Liver (tissue), 9 donors: ENCODE data around the gene SELENBP1. TPM values are rescaled to one million over a fixed set of nuclear protein-coding genes. Genes with fewer than 3 reads are reported as not detected.

ENCODE experiments used
- DNase-seq: peaks from one replicate; pipeline ENCODE4 v3.0.0-alpha.2; 2017; ENCODE audit warnings: low spot score
- H3K27ac ChIP-seq, 2 donors: one replicate each; pipeline ENCODE4 v1.7.0; 2013; ENCODE audit warnings: inconsistent platforms in 2 of 2, low read length in 2 of 2, control low read depth in 1 of 2, low read depth in 1 of 2, mild to moderate bottlenecking in 1 of 2
- H3K27me3 ChIP-seq, 4 donors: one replicate each; pipeline versions ENCODE4 v1.6.1 to v1.7.0; 2013; ENCODE audit warnings: low read length in 3 of 4, inconsistent platforms in 1 of 4, mild to moderate bottlenecking in 1 of 4, moderate library complexity in 1 of 4; ENCODE audit not compliant: control insufficient read depth in 4 of 4, insufficient read depth in 4 of 4
- H3K36me3 ChIP-seq, 4 donors: one replicate each; pipeline versions ENCODE4 v1.6.1 to v1.7.0; 2013; ENCODE audit warnings: low read length in 3 of 4, mild to moderate bottlenecking in 3 of 4, low read depth in 1 of 4, moderate library complexity in 1 of 4; ENCODE audit not compliant: control insufficient read depth in 4 of 4, insufficient read depth in 3 of 4
- H3K4me1 ChIP-seq, 4 donors: one replicate each; pipeline versions ENCODE4 v1.6.1 to v1.7.0; 2013; ENCODE audit warnings: low read length in 3 of 4, mild to moderate bottlenecking in 3 of 4, moderate library complexity in 1 of 4; ENCODE audit not compliant: control insufficient read depth in 4 of 4, insufficient read depth in 4 of 4
- H3K4me3 ChIP-seq, 3 donors: one replicate each; pipeline versions ENCODE4 v1.6.1 to v1.7.0; 2013; ENCODE audit warnings: low read length in 3 of 3, control low read depth in 1 of 3, low read depth in 1 of 3, mild to moderate bottlenecking in 1 of 3
- H3K9ac ChIP-seq, 2 donors: one replicate each; pipeline ENCODE4 v1.7.0; 2013; ENCODE audit warnings: low read length in 2 of 2, mild to moderate bottlenecking in 2 of 2, moderate library complexity in 2 of 2, control low read depth in 1 of 2, low read depth in 1 of 2
- H3K9me3 ChIP-seq, 4 donors: one replicate each; pipeline versions ENCODE4 v1.6.1 to v1.7.0; 2013; ENCODE audit warnings: low read length in 3 of 4; ENCODE audit not compliant: control insufficient read depth in 4 of 4
- ATF3 ChIP-seq: IDR thresholded peaks from 2 replicates; pipeline ENCODE4 v1.6.1; 2016; ENCODE audit warnings: antibody characterized with exemption
- CTCF ChIP-seq: fragments of 150-350 bp; IDR thresholded peaks from 2 replicates; pipeline ENCODE4 v1.5.1; 2017; ENCODE audit warnings: improper control_type of control experiment, low read depth, low read length; ENCODE audit not compliant: missing input control
- EGR1 ChIP-seq, 2 donors: IDR thresholded peaks; 2 replicates each; pipeline ENCODE4 v1.6.1; 2016 to 2018; ENCODE audit warnings: antibody characterized with exemption in 2 of 2, low read depth in 2 of 2
- FOXA1 ChIP-seq: IDR thresholded peaks from 2 replicates; pipeline ENCODE4 v1.6.1; 2016; ENCODE audit warnings: antibody characterized with exemption
- FOXA2 ChIP-seq: IDR thresholded peaks from 2 replicates; pipeline ENCODE4 v1.6.1; 2016; ENCODE audit warnings: antibody characterized with exemption
- GABPA ChIP-seq, 2 donors: IDR thresholded peaks in 1 of 2; conservative IDR thresholded peaks in 1 of 2; 2 replicates each; pipeline ENCODE4 v1.6.1; 2016; ENCODE audit warnings: antibody characterized with exemption in 2 of 2, mild to moderate bottlenecking in 1 of 2, moderate library complexity in 1 of 2
- HNF4A ChIP-seq, 2 donors: conservative IDR thresholded peaks; 2 replicates each; pipeline ENCODE4 v1.6.1; 2016; ENCODE audit warnings: antibody characterized with exemption in 2 of 2, mild to moderate bottlenecking in 2 of 2
- HNF4G ChIP-seq: IDR thresholded peaks from 2 replicates; pipeline ENCODE4 v1.6.1; 2016; ENCODE audit warnings: antibody characterized with exemption
- JUND ChIP-seq, 2 donors: IDR thresholded peaks; 2 replicates each; pipeline ENCODE4 v1.6.1; 2016; ENCODE audit warnings: antibody characterized with exemption in 2 of 2
- MAX ChIP-seq: IDR thresholded peaks from 2 replicates; pipeline ENCODE4 v1.6.1; 2016; ENCODE audit warnings: antibody characterized with exemption
- NR2F2 ChIP-seq: IDR thresholded peaks from 2 replicates; pipeline ENCODE4 v1.6.1; 2016; ENCODE audit warnings: antibody characterized with exemption
- RAD21 ChIP-seq, 2 donors: IDR thresholded peaks; 2 replicates each; pipeline ENCODE4 v1.6.1; 2016; ENCODE audit warnings: antibody characterized with exemption in 2 of 2, mild to moderate bottlenecking in 2 of 2
- REST ChIP-seq: IDR thresholded peaks from 2 replicates; pipeline ENCODE4 v1.6.1; 2016; ENCODE audit warnings: antibody characterized with exemption, mild to moderate bottlenecking
- RXRA ChIP-seq, 2 donors: IDR thresholded peaks; 2 replicates each; pipeline ENCODE4 v1.6.1; 2017 to 2018; ENCODE audit warnings: antibody characterized with exemption in 2 of 2, mild to moderate bottlenecking in 1 of 2
- SP1 ChIP-seq: IDR thresholded peaks from 2 replicates; pipeline ENCODE4 v1.6.1; 2018; ENCODE audit warnings: antibody characterized with exemption, mild to moderate bottlenecking
- TAF1 ChIP-seq: conservative IDR thresholded peaks from 2 replicates; pipeline ENCODE4 v1.6.1; 2016; ENCODE audit warnings: antibody characterized with exemption, mild to moderate bottlenecking
- YY1 ChIP-seq: IDR thresholded peaks from 2 replicates; pipeline ENCODE4 v1.6.1; 2016; ENCODE audit warnings: antibody characterized with exemption, mild to moderate bottlenecking
- ZBTB33 ChIP-seq: IDR thresholded peaks from 2 replicates; pipeline ENCODE4 v1.6.1; 2016; ENCODE audit warnings: antibody characterized with exemption
- WGBS: extraction: QIAGEN DNeasy Blood & Tissue Kit; methylation state at CpG from one replicate; pipeline ENCODE4 v1.1.7; 2013; 5-methylcytosine and 5-hydroxymethylcytosine counted together
- polyA plus RNA-seq, 2 donors: library from polyadenylated mRNA; stranded (reverse) in 1 of 2; unstranded in 1 of 2; fragments of 200-250 nt in 1 of 2; fragments of >200 nt in 1 of 2; fragmentation: Nextera tagmentation in 1 of 2; extraction: Ambion mirVana in 1 of 2; gene quantifications; one replicate each; pipeline versions ENCODE4 v1.2.1 to v1.2.3, GENCODE V29; 2013 to 2015
- total RNA-seq, 2 donors: library from RNA; depleted of rRNA; stranded (reverse); fragments of >200 nt; gene quantifications; one replicate each; pipeline ENCODE4 v1.2.3, GENCODE V29; 2014
- donor health status: healthy.
- donor health status: healthy.
- donor health status: healthy.
- donor health status: healthy.
- donor health status: healthy.

Gene SELENBP1
- total and polyA plus RNA-seq, 4 donors = 141 to 387 (median 181) TPM

GRCh38 chr1:151327223-151327902, 45.1 kb downstream of the SELENBP1 start, which contains the start of gene PI4KB:
PI4KB (minus strand) TSS chr1:151327416; CDS start chr1:151316481, 10,935 bp downstream.
- H3K36me3 ChIP-seq = peaks cover 0 to 10% (median 4%) of the 10 kb centered on the region in 4 donors
- DNase-seq = peak; percentile 92
- peak within 1 kb of the TSS; percentile 65 to 85 for H3K27ac ChIP-seq
- peak within 1 kb of the TSS; percentile 71 to 90 (median 88) for H3K4me3 ChIP-seq
- H3K9me3 ChIP-seq = no peaks in the 10 kb centered on the region
- under 1% methylated on average over 40 of the region's 40 CpGs for whole genome bisulfite sequencing
- TF ChIP-seq GABPA (IDR thresholded peaks at IDR 0.05 in 1 of 2, conservative IDR thresholded peaks at IDR 0.05 in 1 of 2) (peak in 1 of 2 donors; percentile 36), MAX (peak; percentile 17), TAF1 (peak; percentile 57), CTCF (no peak), NR2F2 (no peak), YY1 (no peak), EGR1 (IDR thresholded peaks at IDR 0.05; ENCODE audit: low read depth in 2 of 2) (peak in 1 of 2 donors; percentile 16), SP1 (peak; percentile 69), RXRA (IDR thresholded peaks at IDR 0.05) (peak in 1 of 2 donors; percentile 52), RAD21 (IDR thresholded peaks at IDR 0.05) (peak; percentile 30 to 45), FOXA1 (no peak), HNF4G (no peak), FOXA2 (no peak), ZBTB33 (peak; percentile 74), ATF3 (no peak), REST (peak; percentile 85), JUND (IDR thresholded peaks at IDR 0.05) (peak in 1 of 2 donors; percentile 39), HNF4A (conservative IDR thresholded peaks at IDR 0.05) (peak; percentile 34 to 37)
- peaks cover 0 to 30% (median 20%) of the 10 kb centered on the region in 4 donors for H3K4me1 ChIP-seq
- H3K9ac ChIP-seq = peak within 1 kb of the TSS; percentile 70 to 90
- no peaks in the 10 kb centered on the region for H3K27me3 ChIP-seq
